ENCODE measurements around the gene MVB12B. TPM values are rescaled to one million over a fixed set of nuclear protein-coding genes. Genes with fewer than 3 reads are reported as not detected.

Gene MVB12B
- total RNA-seq, 2 experiments from 2014 or later = 7.9 to 9.5 TPM

DNA sequence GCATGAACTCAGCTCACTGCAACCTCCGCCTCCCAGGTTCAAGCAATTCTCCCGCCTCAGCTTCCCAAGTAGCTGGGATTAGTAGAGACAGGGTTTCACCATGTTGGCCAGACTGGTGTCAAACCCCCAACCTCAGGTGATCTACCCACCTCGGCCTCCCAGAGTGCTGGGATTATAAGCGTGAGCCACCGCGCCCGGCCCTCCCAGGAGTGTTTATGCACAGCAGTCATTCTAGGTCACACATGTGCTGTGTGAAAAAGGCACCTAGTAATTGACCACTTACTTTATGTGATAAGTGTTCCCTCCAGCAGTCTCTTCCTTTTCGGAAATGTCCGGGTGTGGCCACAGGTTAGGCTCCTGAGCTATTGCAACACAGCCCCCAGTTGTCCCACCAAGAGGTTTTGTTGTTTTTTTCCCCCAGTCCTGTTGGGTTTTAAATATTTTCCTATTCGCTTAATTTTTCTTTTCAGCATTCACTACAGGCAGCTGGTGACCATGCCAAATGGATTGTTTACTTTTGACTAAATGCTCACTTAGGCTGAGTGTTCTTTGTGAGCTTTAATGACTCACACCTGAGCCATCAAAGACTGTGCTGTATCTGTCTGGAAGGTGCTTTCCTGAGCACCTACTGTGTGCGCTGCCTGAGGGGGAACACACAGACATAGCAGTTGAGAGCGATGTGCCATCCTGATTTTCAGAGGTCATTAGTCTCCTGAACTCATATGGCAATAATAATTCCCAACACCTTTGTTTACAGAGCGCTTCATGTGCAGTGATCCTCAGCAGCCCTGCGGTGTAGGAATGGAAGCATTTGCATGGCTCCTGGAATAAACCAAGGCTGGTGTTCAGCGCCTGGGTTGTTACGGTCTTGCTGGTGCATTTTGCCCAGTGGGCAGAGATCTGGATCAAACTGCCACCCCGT lies 94.3 kb downstream of the MVB12B start:
- Mint-ChIP-seq H3K9me3 (no peaks in the 10 kb centered on the region), H3K27ac (no peak overlapping the region), H3K4me1 (peaks cover 32% of the 10 kb centered on the region), H3K36me3 (peaks cover 8% of the 10 kb centered on the region), H3K4me3 (no peak overlapping the region), H3K27me3 (no peaks in the 10 kb centered on the region)
- no peak for DNase-seq

DNA sequence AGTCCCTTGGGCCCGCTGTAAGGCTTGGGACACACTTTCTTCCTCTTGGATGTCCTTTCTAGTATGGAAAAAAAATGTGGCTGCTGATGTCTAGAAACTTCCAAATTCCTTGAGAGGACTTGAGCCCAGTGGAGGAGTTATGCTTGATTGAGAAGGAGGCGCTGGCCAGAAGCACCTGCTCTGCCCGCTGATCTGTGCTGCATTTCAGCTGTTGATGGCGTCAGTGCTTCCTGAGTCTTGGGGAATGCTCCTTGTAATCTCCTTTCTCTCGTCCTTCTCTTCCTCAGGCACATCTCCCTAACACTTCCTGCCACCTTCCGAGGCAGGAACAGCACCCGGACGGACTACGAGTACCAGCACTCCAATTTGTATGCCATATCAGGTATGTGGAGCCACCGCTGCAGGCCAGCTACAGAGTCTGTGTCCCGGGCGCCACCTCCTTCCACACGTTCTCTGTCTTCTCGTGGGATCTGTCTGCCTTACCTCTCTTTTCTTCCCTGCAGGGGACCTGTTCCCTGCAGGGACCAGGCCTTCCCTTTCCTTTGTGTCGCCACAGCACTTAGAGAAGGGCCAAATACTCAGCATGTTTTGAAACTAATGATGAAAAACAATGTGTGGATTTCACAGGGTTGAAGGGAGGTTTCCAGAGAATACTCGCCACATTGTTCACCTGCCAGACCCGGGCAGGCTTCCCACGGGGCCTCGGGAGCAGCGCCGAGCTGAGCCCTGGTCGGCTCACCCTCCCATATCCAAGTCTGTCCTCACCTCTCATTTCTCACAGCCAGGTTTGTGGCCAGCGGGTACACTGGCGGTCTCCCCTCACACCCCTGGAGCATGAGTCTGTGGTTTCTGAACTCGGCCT lies 95.2 kb downstream of the MVB12B start:
- Mint-ChIP-seq H3K9me3 (no peaks in the 10 kb centered on the region), H3K27me3 (no peaks in the 10 kb centered on the region), H3K27ac (no peak overlapping the region), H3K36me3 (peaks cover 8% of the 10 kb centered on the region), H3K4me3 (no peak overlapping the region), H3K4me1 (peaks cover 31% of the 10 kb centered on the region)
- no peak for DNase-seq

DNA sequence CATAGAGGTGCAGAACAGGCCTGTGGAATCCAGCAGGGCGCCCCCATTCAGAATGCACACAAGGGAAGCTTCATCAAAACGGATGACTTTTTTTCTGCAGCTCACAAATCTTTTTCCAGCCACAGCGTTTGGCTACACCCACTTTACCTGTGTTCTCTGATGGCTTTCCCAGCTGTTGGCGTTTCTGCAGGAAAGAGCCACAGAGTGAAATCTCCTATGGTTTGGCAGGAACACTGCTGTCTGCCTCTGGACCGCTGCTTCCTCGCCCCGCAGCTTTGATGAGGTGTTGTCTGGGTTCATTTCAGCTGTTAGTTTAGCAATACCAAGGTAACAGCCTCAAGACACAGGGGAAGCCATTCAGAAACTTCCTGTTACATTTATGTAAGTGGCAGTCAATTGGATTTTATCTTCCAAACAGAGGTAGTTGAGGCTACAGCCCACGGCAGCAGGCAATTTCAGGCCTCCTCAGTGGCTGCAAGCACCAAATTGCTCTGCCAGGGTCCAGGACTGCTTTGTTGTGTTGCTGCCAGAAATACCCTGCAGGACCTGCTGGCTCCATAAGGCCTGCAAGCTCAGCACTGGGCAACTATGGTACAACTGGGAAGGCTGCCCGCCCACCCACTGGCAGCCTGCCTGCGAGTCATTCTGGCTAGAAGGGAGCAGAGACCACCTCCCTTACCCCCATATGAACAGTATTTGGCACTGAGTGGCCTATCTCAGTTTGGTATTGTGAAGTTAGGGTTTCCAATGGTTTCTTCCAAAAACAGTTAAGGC lies 96.7 kb downstream of the MVB12B start:
- H3K9me3 Mint-ChIP-seq = no peaks in the 10 kb centered on the region
- H3K27ac Mint-ChIP-seq = no peak overlapping the region
- H3K4me3 Mint-ChIP-seq = no peak overlapping the region
- peaks cover 27% of the 10 kb centered on the region for H3K4me1 Mint-ChIP-seq
- H3K36me3 Mint-ChIP-seq = peaks cover 8% of the 10 kb centered on the region
- no peak for DNase-seq
- no peaks in the 10 kb centered on the region for H3K27me3 Mint-ChIP-seq

DNA sequence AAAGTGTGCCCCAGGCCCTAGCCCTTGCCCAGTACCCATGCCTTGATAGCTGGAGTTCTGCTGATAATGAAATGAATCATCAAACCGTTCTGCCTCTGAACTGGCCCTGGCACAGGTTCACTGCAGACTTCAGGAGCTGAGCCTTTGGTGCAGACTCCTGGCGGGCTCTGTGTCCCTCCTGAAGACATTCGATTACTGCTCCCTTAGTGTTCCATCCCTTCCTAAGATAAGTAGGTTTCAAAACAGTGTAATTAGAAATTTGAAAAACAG lies 97.2 kb downstream of the MVB12B start:
- H3K9me3 Mint-ChIP-seq = no peaks in the 10 kb centered on the region
- H3K4me3 Mint-ChIP-seq = no peak overlapping the region
- H3K36me3 Mint-ChIP-seq = peaks cover 5% of the 10 kb centered on the region
- no peaks in the 10 kb centered on the region for H3K27me3 Mint-ChIP-seq
- peaks cover 29% of the 10 kb centered on the region for H3K4me1 Mint-ChIP-seq
- no peak overlapping the region for H3K27ac Mint-ChIP-seq
- DNase-seq = no peak

DNA sequence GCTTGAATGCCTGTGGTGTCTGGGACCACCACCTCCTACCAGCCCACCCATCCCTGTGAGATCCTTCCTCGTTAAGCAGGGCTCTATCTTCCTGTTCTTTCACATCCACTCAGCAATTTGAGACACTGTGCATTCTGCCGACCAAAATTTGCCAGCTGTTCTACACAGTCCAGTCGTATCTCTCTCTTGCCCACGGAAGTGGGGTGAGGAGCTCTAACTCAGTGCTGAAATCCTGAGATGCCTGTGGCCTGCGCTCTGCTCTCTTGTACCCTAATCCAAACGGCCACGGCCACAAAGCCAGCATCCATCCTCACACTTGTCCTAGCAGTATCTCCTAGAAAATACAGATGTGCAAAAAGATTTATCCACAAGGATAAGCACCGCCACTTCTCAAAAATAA lies 97.9 kb downstream of the MVB12B start:
- no peaks in the 10 kb centered on the region for H3K9me3 Mint-ChIP-seq
- no peak overlapping the region for H3K4me3 Mint-ChIP-seq
- H3K27me3 Mint-ChIP-seq = no peaks in the 10 kb centered on the region
- H3K36me3 Mint-ChIP-seq = peaks cover 5% of the 10 kb centered on the region
- H3K27ac Mint-ChIP-seq = no peak overlapping the region
- H3K4me1 Mint-ChIP-seq = peaks cover 29% of the 10 kb centered on the region
- DNase-seq = no peak

DNA sequence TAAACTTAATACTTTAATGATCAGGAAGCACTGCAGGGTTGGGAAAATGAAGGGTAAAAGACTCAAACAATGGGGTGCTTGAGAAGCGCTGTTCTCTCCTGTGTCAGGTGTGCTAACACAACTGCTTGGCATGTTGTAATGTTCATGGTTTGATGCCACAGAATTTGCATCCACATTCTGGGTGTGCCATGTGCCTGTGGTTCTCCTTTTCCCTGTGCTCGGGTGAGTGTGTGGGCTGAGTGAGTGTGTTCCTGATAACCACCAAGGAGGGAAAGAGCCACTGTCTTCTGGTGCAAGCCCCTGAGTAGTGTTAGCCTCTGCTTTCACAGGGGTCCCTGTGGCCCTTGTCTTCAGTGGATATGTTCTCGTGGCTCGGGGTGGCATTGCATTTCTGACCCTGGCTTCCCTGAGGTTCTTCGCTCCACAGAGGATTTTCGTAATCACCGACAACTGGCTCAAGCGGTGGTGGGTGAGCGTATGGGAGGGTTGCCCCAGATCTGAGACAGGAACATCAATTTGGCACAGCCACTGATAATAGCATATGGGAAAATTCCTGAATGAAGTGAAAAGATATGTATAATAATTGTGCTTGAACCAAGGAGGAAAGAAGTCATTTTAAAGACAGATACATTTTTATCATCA lies 102.0 kb downstream of the MVB12B start:
- Mint-ChIP-seq H3K9me3 (no peaks in the 10 kb centered on the region), H3K27ac (no peak overlapping the region), H3K27me3 (no peaks in the 10 kb centered on the region), H3K36me3 (peaks cover 7% of the 10 kb centered on the region), H3K4me1 (peaks cover 18% of the 10 kb centered on the region), H3K4me3 (no peak overlapping the region)
- DNase-seq = no peak

DNA sequence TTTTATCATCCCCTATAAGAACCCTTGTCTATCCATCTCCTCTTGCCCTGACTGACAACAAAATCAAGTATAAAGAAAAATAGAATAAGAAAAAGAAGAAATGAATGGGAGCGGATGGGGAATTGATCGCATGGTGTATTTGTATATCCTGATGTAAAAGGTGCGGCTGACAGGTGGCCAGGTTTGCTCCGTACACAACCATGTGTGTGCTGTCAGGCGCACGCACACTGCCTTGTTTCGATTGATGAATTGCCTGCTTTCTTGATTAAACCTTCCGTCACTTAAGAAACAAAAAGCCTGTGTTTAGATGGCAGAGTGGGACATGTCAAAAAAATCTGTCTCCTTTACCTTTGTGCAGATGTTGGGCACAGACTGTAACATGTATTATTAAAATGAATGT lies 102.6 kb downstream of the MVB12B start:
- peaks cover 12% of the 10 kb centered on the region for H3K4me1 Mint-ChIP-seq
- H3K27ac Mint-ChIP-seq = no peak overlapping the region
- H3K27me3 Mint-ChIP-seq = no peaks in the 10 kb centered on the region
- H3K36me3 Mint-ChIP-seq = peaks cover 5% of the 10 kb centered on the region
- no peak overlapping the region for H3K4me3 Mint-ChIP-seq
- no peaks in the 10 kb centered on the region for H3K9me3 Mint-ChIP-seq
- DNase-seq = no peak

DNA sequence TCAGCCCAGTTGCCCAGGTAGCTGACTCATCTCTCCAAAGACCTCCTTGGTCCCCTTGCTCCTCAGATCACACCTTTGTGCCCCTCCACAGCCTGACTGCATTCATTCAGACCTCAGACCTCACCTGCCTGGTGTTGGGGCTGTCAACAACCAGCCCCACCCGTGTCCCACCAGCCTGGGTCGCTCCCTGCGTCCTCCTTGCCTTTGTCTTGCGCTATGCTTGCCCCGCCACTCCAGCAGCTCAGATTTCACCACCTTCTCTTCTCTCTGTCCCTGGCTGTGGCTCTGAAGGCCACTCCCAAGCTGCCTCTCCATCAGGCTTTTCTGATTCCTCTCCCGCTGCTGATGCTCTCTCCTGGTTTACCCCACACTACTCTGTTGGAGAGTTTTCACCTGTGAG lies 103.5 kb downstream of the MVB12B start:
- Mint-ChIP-seq H3K27me3 (no peaks in the 10 kb centered on the region), H3K27ac (no peak overlapping the region), H3K9me3 (no peaks in the 10 kb centered on the region), H3K36me3 (peaks cover 2% of the 10 kb centered on the region), H3K4me1 (peaks cover 9% of the 10 kb centered on the region), H3K4me3 (no peak overlapping the region)
- DNase-seq = no peak

DNA sequence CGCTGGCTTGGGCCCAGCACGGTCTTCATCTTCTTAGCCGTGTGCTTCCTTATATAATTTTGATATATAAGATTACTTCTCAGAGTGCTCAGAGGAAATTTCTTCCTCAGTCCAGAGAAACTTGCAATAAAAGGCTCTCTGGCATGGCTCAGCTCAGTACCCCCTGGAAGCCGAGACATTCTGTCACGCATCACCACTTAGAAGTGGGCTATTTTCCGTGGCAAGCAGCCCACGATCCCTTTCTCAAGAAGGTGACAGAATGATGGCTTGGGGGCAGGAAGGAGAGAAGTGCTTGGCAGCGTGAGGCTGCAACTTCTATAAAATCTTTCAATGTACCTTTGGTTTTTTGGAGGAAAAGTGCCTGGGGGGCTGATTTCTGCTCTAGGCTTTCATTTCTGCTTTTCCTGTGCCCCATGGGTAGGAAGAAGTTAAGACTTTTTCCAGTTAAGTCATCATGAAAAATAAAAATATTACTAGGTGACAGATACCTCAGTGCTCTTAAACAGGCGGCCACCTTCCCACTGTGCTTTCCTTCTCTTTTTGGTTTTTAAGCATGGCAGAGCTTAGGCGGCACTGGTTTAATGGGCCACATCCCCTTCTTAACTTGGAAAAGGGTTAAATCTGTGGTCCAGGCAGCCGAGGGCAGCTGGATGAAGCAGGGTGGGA lies 104.6 kb downstream of the MVB12B start:
- H3K27ac Mint-ChIP-seq = no peak overlapping the region
- H3K4me1 Mint-ChIP-seq = peaks cover 15% of the 10 kb centered on the region
- peaks cover 2% of the 10 kb centered on the region for H3K36me3 Mint-ChIP-seq
- no peaks in the 10 kb centered on the region for H3K27me3 Mint-ChIP-seq
- H3K4me3 Mint-ChIP-seq = no peak overlapping the region
- DNase-seq = no peak
- no peaks in the 10 kb centered on the region for H3K9me3 Mint-ChIP-seq

DNA sequence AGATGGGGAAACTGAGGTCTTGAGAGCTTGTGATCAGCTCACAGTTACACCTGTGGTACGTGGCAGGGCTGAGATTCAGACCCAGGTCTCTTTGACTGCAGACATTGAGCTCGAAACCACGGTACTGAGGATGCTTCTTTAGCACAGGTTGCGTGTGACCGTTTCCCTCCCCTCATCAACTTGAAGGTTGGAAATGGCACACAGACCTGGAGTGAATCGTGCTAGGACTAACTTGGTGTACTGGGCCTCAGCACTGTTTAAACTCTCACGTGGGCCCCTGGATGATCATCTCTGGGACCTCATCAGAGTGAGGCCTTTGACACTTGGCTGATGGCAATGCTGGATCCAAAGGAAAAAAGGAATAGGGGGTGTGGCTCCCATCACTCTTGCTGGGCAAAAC lies 106.0 kb downstream of the MVB12B start:
- Mint-ChIP-seq H3K9me3 (no peaks in the 10 kb centered on the region), H3K4me3 (no peak overlapping the region), H3K27me3 (no peaks in the 10 kb centered on the region), H3K27ac (no peak overlapping the region), H3K4me1 (peaks cover 15% of the 10 kb centered on the region), H3K36me3 (peaks cover 2% of the 10 kb centered on the region)
- DNase-seq = no peak

DNA sequence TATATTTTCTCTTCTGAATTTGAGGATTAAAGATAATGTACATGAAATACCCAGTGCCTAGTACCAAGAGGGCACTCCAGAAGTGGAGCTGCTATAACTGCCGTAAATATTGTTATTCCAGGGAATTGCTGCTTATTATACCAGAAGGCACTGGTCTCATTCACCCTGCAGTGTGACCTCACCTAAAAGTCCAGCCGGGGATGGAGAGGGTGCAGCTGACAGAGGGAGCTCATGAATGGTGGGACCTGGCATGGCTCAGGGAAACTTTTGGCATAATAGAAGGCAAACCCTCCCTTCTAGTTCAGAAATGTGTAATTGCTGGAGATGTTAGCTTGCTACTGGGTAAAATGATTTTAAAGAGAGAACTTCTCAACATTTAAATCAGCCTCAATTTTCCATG lies 108.5 kb downstream of the MVB12B start:
- no peaks in the 10 kb centered on the region for H3K27me3 Mint-ChIP-seq
- H3K4me1 Mint-ChIP-seq = peaks cover 26% of the 10 kb centered on the region
- H3K4me3 Mint-ChIP-seq = no peak overlapping the region
- DNase-seq = no peak
- H3K27ac Mint-ChIP-seq = no peak overlapping the region
- H3K36me3 Mint-ChIP-seq = peaks cover 2% of the 10 kb centered on the region
- H3K9me3 Mint-ChIP-seq = no peaks in the 10 kb centered on the region

DNA sequence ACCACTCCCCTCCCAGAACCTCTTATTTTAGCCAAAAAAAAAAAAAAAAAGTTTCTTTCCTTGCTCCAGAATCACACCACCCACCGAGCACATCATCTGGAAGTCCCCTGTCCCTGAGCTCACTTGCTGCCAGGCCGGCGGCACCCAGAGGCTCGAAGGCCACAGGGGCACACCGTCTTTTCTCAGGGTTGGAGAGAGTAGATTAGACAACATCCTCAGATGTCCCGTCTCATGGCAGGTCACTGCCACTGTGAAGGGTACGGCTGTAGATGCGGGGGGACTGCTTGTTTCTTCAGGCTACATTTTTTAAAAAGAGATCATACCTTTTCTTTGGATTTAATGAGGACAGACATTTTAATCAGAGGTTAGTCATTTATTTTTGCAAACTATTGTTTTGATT lies 109.0 kb downstream of the MVB12B start:
- Mint-ChIP-seq H3K36me3 (peaks cover 2% of the 10 kb centered on the region), H3K9me3 (no peaks in the 10 kb centered on the region), H3K27ac (no peak overlapping the region), H3K27me3 (no peaks in the 10 kb centered on the region), H3K4me3 (no peak overlapping the region), H3K4me1 (peaks cover 30% of the 10 kb centered on the region)
- DNase-seq = no peak

DNA sequence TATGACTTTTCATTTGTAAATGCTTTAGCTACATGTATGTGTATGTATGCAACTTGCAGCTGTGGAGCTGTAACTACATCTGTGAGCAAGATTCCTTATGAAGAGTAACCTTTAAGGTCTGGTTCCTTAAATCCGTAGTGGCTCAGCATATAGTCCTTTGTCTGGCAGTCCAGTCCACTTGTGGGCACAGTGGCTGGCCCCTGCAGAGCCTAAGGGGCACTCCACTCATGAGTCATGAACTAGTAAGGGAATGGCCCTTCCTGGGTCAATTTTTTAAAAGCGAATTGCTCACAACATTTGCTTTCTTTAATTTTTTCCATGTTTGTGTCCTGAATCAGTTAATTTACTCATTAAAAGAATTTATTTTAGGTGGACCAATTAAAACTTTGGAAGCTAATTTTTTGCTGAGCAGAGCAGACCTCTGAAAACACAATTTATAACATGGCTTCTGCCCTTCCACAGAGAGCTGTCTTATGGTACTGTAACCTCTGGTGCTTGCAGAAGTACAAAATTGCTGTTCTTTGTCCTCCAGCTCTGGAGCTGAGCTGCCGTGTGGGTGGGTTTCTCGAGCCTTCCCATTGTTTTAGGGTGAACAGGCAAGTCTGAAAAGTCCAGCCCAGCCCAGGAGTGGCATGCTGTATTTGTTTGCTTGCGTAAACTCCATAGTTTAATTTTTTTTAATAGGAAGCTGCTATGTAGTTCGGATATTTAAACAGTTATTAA lies 110.1 kb downstream of the MVB12B start:
- peaks cover 2% of the 10 kb centered on the region for H3K36me3 Mint-ChIP-seq
- no peaks in the 10 kb centered on the region for H3K27me3 Mint-ChIP-seq
- H3K4me3 Mint-ChIP-seq = no peak overlapping the region

DNA sequence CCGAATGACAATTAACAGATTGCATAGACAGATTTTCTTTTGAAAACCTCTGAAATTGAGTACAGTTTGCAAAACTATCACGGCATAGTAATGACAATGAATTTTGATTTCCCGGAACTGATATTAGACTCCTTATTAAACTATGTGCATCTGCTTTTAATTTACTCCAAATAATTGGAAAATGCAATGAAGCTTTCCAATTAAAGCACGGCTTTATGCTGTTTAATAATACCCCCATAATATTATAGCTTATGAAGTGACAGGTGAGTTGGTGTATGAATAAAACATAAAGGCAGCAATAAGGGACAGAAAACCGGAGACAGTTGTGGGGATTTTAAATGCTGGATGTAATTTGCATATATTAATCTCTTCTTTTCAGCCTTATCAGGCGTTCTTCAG lies 110.6 kb downstream of the MVB12B start:
- H3K27me3 Mint-ChIP-seq = no peaks in the 10 kb centered on the region

More for the DNA sequence above, 110.1 kb downstream of the MVB12B start:
- Mint-ChIP-seq H3K27ac (no peak overlapping the region), H3K4me1 (peaks cover 29% of the 10 kb centered on the region), H3K9me3 (no peaks in the 10 kb centered on the region)
- DNase-seq = no peak

More for the DNA sequence above, 110.6 kb downstream of the MVB12B start:
- H3K4me1 Mint-ChIP-seq = peaks cover 30% of the 10 kb centered on the region
- no peak overlapping the region for H3K4me3 Mint-ChIP-seq
- DNase-seq = no peak
- H3K9me3 Mint-ChIP-seq = no peaks in the 10 kb centered on the region
- peaks cover 4% of the 10 kb centered on the region for H3K36me3 Mint-ChIP-seq
- H3K27ac Mint-ChIP-seq = no peak overlapping the region

Data from activated naive CD8-positive, alpha-beta T cell treated with anti-CD3 and anti-CD28 coated beads for 36 hours (primary cell).